ENCODE measurements around the gene PPP1R36. TPM values are rescaled to one million over a fixed set of nuclear protein-coding genes. Genes with fewer than 3 reads are reported as not detected.

The PPP1R36 gene
- total and polyA plus RNA-seq, 2 of the 13 experiments (the other 11 are each of a cell fraction or from before 2014, with no cell fraction given) = 0.11 to 0.17 TPM

DNA sequence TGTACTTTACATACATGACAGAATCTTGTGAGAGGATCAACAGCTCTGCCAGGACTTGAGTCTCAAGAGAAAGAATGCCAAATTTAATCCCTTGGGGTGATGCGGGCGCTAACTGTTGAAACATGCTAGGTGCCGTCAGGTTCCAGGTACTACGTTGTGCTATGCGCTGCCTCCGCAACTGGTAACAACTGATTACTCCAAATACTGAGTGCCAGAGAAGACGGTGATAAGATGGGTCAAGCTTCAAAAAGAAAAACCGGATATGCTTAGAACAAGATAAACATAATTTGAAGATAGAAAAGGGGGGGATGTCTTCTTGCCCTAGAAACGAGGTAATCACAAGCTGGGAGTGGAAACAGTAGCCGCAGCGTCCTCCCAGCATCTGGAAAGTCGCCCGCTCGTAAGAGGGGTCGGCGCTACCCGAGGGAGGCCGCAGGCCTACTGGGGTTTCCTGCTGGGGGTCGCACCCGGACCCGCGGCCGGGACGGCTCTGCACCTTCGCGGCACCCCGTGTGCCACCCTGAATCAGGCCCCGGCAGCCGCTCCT is 46.8 kb upstream of the PPP1R36 start (continued):
- TF ChIP-seq ZNF253 (CRISPR knock-in tag; IDR thresholded peaks at IDR 0.05; ENCODE audit: borderline replicate concordance) (no peak), FOXJ3 (CRISPR knock-in tag; IDR thresholded peaks at IDR 0.05; ENCODE audit: borderline replicate concordance) (no peak), LCORL (IDR thresholded peaks at IDR 0.05) (no peak), LCORL (CRISPR knock-in tag; IDR thresholded peaks at IDR 0.05) (no peak), HNRNPL (IDR thresholded peaks at IDR 0.05; ENCODE audit: low read depth, low read length) (0 out of 2 replicates have a peak, but pooled peaks have one; percentile 33), ZNF879 (CRISPR knock-in tag; IDR thresholded peaks at IDR 0.05) (no peak), ZNF44 (CRISPR knock-in tag; IDR thresholded peaks at IDR 0.05) (0 out of 2 replicates have a peak, but pooled peaks have one; percentile 25), ZNF776 (CRISPR knock-in tag; IDR thresholded peaks at IDR 0.05) (no peak), ONECUT2 (CRISPR knock-in tag; IDR thresholded peaks at IDR 0.05) (no peak), RELA (CRISPR knock-in tag; IDR thresholded peaks at IDR 0.05) (no peak), MAF1 (CRISPR knock-in tag; IDR thresholded peaks at IDR 0.05; ENCODE audit: borderline replicate concordance) (no peak), ZSCAN25 (CRISPR knock-in tag; IDR thresholded peaks at IDR 0.05) (no peak), MIXL1 (CRISPR knock-in tag; IDR thresholded peaks at IDR 0.05) (no peak), ZBED4 (CRISPR knock-in tag; IDR thresholded peaks at IDR 0.05; ENCODE audit: borderline replicate concordance) (no peak), CENPT (CRISPR knock-in tag; IDR thresholded peaks at IDR 0.05; ENCODE audit: low read depth) (no peak), KDM5B (CRISPR knock-in tag; IDR thresholded peaks at IDR 0.05; ENCODE audit: borderline replicate concordance) (no peak), EHMT2 (IDR thresholded peaks at IDR 0.05; ENCODE audit: borderline replicate concordance, low read depth, low read length) (no peak), ZBTB4 (CRISPR knock-in tag; IDR thresholded peaks at IDR 0.05; ENCODE audit: borderline replicate concordance) (no peak), ZNF713 (CRISPR knock-in tag; IDR thresholded peaks at IDR 0.05) (no peak; the same call in 1 of the 2 replicates), CEBPB (IDR thresholded peaks at IDR 0.05; ENCODE audit: borderline replicate concordance, low read depth, low read length) (no peak), ZNF530 (CRISPR knock-in tag; IDR thresholded peaks at IDR 0.05; ENCODE audit: low read depth) (no peak), ZNF83 (CRISPR knock-in tag; IDR thresholded peaks at IDR 0.05; ENCODE audit: borderline replicate concordance) (no peak), NR2F6 (IDR thresholded peaks at IDR 0.05) (no peak), NR2F6 (CRISPR knock-in tag; IDR thresholded peaks at IDR 0.05) (no peak), ETS1 (CRISPR knock-in tag; IDR thresholded peaks at IDR 0.05) (no peak)

All from HepG2 (cell line).